Measurements from ENCODE around the gene GRIA4. TPM values are rescaled to one million over a fixed set of nuclear protein-coding genes. Genes with fewer than 3 reads are reported as not detected.
"Not testable (repeated sequence)": the region's sequence is repeated elsewhere in the genome, so short reads cannot be mapped to it uniquely, and the experiment has no call there.

Gene GRIA4
- total RNA-seq, 1 donor from 2014 or later, result not detected

DNA sequence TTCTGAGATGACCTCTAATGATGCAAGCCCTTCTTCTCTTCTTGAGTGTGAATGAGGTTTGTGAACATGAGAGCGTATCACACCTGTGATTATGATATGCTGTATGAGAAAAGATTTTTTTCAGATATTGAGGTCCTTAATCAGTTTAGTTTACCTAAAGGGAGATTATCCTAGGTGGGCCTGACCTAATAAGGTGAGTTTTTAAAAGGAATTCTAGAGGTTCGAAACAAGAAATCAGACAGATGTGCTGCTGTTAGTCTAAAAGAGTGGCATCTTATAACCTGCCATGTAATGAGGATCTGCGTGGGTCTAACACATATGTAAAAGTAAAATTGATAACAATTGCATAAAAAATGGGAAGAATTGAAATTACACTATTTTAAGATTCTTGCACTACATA is 378.3 kb downstream of the GRIA4 start:
- no peak for DNase-seq (ENCODE audit: low spot score)

DNA sequence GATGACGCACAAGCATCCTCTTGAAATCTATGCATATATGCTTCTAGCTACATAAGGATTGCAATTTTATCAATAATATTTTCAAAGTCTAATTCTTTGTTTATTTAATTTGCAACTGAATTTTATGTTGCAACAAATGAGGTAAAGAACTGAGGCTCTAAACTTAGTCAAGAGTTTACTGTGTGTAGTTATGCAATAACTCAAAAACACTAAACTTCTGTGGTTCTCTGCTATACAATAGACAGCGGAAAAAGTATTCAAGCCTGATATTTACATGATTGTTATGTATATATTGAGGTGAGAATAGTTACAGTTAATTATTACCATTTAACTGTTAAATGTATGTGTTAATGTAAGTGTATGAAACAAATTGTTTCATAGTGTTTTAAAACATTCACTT is 379.3 kb downstream of the GRIA4 start:
- no peak for DNase-seq (ENCODE audit: low spot score)

DNA sequence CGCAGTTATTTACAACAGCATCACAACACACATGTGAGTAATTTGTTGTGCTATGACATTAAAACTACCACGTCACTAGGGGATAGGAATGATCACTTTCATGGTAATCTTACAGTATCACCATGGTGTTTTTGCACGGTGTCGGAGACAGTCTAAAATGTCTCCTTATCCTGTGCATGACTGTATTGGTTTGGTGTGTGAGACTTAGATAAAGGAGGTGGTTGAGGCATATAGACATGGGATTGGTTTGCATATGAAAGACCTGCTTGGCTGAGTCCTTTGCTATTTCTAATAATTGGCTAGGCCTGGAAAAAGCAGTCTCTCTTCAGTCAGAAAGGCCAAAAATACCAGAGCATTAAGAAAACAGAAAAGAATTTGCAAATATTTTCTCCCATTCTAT is 382.0 kb downstream of the GRIA4 start:
- no peak for DNase-seq (ENCODE audit: low spot score)

DNA sequence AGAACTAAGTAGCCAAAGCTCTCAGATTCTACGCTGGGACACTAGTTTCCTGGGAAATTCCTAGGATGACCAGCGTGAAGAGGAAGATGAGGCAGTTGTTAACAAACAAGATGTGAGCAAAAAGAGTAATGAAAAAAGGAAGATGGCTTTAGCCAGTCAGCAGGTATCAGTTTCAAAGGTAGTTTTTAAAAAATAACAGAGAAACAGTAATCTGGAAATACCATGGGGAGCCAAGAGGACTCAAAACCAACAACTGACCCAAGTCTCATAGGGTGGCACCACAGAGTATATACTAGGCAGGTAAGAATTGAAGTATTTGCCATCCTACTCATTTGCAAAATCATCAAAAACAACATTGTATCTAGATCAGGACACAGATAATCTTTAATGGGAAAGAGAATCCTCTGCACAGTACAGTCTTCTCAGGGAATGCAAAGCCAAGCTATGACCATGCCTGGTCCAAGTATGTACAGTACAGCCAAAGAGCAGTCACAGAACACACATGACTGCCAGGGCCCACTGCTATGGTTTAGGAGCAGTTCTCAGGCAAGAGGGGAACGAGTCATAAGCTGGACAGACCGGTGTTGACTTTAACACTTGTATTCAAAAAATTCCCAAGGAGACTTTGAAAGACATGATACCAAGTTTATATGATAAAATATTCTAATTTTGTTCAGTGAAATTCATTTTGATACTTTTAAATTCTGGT is 391.6 kb downstream of the GRIA4 start:
- DNase-seq (ENCODE audit: low spot score), result no peak

DNA sequence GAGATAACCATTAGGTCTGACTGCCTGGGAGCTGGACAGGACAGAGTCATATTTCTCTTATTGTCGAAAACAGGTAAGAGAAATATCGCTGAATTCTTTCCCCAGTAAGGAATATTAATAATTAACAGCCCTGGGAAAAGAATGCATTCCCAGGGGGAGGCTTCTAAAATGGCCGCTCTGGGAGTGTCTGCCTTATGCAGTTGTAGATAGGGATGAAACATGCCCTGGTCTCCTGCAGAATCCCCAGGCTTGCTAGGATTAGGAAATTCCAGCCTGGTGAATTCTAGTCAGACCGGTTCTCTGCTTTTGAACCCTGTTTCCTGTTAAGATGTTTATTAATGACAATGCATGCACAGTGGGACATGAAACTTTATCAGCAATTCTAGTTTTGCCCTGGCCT is 393.2 kb downstream of the GRIA4 start:
- not testable (repeated sequence) for DNase-seq (ENCODE audit: low spot score)

DNA sequence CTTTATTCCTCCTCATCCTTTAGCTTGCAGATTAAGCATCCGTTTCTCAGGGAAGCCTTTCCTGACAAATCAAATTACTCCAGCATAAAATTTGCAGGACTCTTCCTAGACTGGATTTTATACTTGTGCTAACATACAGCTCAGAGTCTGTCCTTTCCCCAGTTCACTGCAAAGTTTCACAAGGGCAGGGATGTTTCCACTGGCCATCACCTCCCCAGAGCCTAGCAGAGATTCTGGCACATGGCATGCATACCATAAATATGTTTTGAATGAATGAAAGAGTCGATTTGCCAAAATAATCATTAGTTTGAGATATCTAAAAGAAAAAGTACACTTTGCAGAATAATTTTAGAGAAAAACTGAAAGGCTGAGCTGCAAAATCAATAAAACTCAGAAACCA is 401.6 kb downstream of the GRIA4 start:
- no peak for DNase-seq (ENCODE audit: low spot score)

DNA sequence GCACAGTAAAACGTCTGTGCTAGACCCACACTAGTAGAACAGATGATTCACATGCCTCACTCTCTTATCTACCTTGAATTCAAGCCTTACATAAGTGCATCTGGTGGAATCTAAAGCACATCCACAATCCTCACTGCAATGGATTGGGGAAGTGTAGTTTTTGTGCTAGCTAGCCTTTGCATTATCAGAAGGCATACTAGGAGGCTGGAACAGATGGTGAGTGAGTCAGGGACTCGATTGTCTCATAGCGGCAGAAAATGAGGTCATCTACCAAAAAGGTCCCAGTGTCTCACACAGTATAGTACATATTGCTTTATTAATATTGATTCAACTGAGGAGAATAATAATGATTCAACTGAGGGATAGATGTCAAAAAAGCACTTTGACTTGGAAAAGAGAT is 402.9 kb downstream of the GRIA4 start:
- DNase-seq (ENCODE audit: low spot score), result no peak

DNA sequence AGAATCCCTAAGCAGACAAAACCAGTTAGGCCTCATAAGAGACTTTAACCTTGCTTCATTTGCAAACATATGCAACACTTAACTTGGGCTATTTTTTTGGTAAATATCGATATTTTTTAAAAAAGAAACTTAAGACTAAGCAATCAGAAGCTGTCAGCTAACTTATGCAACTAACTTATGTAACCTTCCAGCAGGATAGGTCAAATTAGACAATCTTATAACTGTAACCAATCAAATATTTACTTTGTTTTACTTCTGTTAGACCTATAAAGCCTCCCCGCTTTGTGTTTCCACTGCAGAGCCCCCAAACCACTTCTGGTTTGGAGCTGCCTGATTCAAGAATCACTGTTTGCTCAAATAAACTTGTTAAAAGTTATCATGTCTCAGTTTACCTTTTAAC is 404.2 kb downstream of the GRIA4 start:
- no peak for DNase-seq (ENCODE audit: low spot score)

DNA sequence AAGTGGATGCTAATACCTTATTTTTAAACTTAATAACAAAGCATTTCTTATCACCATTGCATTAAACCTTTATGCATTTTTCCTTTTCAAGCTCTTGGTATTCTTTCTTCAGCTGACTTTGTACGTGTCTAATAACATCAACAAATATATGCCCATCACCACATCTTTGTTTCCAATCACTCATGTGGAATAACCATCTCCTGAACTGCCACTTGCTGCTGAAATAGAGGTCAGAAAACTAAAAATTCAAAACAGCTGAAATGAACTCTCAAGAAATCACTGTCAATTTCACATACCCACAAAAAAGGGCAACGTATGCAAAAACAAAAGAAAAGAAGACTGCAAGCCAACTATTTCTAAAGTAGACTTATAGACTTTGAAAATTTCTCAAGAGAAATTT is 404.7 kb downstream of the GRIA4 start:
- no peak for DNase-seq (ENCODE audit: low spot score)

DNA sequence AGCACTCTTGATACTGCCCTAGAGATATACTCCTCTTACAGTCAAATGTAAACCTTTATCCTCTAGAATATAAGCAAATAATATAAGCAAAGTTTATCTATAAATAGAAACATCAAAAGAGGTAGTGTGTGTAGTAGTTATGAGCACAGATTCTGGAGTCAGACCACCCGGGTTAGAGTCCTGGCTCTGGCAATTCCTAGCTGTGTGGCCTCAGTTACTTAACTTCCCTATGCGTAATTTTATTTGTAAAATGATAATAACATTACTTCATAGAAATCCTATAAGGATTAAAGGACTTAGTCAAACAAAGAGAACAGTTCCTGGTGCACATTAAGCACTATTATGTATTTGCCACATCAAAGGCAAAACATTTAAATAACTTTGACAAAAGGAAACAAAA is 405.2 kb downstream of the GRIA4 start:
- DNase-seq (ENCODE audit: low spot score), result no peak

DNA sequence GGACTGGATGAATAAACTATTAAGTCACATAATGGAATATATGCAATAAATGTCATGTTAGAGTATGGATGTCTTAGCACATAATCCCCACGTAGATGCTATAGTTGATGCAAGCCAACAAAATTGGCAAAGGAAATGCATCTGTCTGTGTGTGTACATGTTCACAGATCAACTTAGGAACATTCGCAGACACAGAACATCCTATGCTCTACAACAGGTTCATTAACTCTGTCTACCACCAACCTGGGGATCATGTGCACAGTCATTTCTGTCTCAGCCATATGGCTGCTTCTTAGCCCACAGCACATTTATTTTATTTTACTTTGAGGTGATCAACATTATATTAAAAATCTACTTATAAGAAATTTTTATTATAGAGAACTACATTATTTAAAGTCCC is 407.2 kb downstream of the GRIA4 start:
- no peak for DNase-seq (ENCODE audit: low spot score)

DNA sequence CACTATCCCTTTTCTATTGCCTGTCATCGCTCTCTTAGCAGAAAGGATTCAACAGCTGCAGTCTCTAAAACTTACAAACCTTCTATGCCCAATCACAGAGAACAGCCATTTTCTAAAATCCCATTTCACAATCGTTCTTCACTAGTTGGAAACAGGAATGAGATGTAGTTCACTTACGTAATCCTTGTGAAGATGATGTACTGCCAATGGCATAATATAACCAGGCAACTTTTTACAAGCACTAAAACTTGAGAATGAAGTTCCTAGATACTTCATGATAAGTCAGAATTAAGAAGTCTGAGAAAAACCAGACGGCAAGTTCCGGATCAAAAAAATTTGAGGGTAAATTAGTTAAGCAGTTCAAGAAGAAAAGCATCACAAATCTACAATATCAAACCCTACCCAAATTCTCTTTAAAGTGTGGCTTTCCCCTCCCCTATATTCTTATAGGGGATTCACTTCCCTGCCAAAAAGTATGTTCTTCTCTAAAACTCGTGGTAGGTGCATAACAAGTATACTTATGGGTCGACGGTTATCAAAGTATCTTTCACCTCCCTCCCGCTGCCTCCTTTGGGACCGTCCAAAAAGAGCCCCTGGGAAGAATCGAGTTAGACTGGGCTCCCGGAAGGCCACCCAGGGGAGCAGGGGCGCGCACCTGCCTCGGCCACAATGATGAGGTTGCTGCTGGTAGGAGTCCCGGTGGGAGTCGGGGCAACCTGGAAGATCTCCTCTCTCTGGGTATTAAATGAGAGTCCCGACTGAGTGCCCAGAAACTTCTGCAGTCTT is 411.5 kb downstream of the GRIA4 start:
- no peak for DNase-seq (ENCODE audit: low spot score)

DNA sequence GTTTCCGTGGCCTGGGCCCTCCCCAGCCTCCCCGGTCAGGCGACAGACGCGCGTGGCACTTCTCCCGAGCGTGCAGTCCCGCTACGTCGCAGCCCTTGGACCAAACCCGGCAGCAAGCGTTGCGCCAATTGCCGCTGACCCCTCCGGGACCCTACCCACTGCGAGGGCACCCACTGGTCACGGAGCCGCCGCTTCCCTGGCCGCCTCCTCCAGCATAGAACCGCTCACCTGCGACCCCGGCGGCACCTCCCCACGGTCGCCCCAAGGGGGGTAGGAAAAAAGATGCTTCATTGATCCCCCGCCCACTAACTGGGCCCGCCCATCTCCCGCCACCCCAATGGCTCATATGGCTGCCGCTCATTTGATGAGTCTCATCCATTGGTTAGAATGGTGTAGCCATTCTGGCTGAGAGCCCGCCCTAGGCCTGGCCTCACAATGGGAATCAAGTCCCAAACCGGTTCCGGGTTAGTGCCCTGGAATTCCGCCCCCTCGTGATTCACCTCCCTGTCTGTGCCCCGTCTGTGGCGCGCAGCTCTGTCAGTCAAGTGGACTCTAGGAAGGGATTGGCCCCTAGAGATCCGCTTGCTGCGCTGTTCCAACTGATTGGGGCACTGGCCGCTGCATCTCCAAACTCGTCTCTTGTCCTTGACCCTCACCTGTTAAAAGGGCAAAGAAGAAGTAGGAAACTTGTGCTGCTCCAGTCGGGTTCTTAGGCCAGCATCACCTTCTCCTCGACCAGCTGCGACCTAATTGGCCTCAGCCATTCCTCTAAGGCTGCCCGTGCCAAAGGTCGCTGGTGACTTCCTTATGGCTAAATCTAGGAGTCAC is 412.3 kb downstream of the GRIA4 start, which contains the start of gene MSANTD4:
MSANTD4 (minus strand) TSS at position 274 of the 828 bp plus-strand sequence. CDS start 11,323 bp downstream, outside the sequence.
- peak; percentile 98 for DNase-seq (ENCODE audit: low spot score)

DNA sequence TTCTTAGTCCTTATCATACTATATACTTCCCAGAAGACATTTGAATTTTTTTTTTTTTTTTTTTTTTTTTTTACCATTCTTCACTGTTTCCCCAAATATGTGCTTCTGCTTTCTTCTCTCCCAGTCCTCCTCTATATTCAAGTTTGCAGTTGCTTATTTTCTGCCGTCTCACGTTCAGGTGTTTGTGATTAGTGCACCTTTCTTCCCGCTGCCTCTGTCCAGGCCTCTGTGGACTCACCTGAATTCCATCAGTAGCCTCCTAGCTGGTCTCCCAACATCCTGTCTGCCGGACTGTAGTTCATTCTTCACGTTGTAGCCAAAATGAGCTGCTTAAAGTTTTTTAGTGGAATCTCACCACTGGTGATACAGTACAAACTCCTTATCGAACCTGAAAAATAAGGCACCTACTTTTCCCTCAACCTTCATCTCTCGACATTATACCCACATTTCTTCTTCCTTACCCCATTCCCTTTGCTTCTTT is 413.0 kb downstream of the GRIA4 start:
- DNase-seq (ENCODE audit: low spot score), result no peak

DNA sequence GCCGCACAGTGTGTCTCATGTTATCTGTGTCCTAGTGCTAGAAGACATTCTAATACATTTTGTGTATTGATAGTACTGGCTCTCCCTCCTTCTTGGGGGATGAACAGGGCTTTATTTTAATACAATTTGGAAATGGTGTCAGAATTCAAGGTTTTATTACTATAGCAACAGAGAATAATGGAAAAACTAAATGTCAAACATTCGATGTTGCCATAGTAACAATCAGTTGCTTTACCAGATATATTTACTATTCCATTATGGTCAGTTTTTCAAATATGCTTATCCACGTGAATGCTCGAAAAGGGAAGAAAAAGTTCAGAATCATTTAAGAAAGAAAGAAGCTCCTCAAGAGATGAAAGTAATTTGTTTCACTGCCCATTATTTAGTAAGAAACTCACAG is 420.7 kb downstream of the GRIA4 start:
- no peak for DNase-seq (ENCODE audit: low spot score)

DNA sequence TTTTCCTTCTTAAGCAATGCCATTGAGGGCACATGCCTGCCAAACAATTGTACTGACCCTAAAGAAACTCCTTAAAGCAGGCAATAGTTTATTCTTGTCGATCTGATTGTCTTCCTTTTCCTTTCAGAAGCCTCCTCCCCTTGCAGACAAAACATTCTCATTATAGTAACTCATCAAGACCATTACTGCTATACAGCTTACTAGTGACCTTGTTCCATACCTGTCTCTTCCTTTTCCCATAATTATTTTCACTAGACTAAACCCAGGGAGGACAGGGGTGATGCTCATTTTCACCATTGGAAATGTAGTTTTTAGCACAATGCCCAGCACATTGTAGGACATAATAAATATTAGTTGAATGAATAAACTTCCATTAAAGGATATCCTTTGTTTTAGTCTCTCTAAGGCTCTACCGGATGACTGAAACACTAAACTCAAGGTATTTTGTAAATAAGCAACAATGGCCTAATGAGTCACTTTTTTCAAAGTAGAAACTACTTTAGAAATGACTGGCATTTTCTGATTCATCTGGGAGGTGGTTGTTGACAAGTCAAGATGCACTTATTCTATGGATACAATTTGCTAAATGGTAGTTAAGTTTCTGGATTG is 421.4 kb downstream of the GRIA4 start:
- DNase-seq (ENCODE audit: low spot score), result no peak
